ENCODE measurements around the gene LAPTM5. TPM values are rescaled to one million over a fixed set of nuclear protein-coding genes. Genes with fewer than 3 reads are reported as not detected.
"Not testable (repeated sequence)": the region's sequence is repeated elsewhere in the genome, so short reads cannot be mapped to it uniquely, and the experiment has no call there.

LAPTM5 gene
- total RNA-seq, 1 experiment from 2014 or later: not detected

- DNase-seq (ENCODE audit: extremely low read depth, low read depth): no peak
These were observed 54.8 kb downstream of the LAPTM5 start for GRCh38 chr1:30702823-30703222.

- DNase-seq (ENCODE audit: extremely low read depth, low read depth): no peak
These were observed 56.3 kb downstream of the LAPTM5 start for GRCh38 chr1:30701258-30701633.

GRCh38 chr1:30700528-30701257 lies 56.9 kb downstream of the LAPTM5 start:
- DNase-seq (ENCODE audit: extremely low read depth, low read depth): no peak

GRCh38 chr1:30699762-30700161 lies 57.8 kb downstream of the LAPTM5 start:
- no peak for DNase-seq (ENCODE audit: extremely low read depth, low read depth)

- no peak for DNase-seq (ENCODE audit: extremely low read depth, low read depth)
These were observed 59.1 kb downstream of the LAPTM5 start for GRCh38 chr1:30698401-30698981.

- DNase-seq (ENCODE audit: extremely low read depth, low read depth): no peak
These were observed 59.8 kb downstream of the LAPTM5 start for GRCh38 chr1:30697571-30698376.

GRCh38 chr1:30696831-30697230 lies 60.7 kb downstream of the LAPTM5 start:
- DNase-seq (ENCODE audit: extremely low read depth, low read depth): no peak

GRCh38 chr1:30695439-30695841 lies 62.1 kb downstream of the LAPTM5 start:
- no peak for DNase-seq (ENCODE audit: extremely low read depth, low read depth)

GRCh38 chr1:30694280-30695175 lies 63.0 kb downstream of the LAPTM5 start:
- no peak for DNase-seq (ENCODE audit: extremely low read depth, low read depth)

- no peak for DNase-seq (ENCODE audit: extremely low read depth, low read depth)
These were observed 63.8 kb downstream of the LAPTM5 start for GRCh38 chr1:30693822-30694221.

GRCh38 chr1:30693366-30693765 lies 64.2 kb downstream of the LAPTM5 start:
- DNase-seq (ENCODE audit: extremely low read depth, low read depth): no peak

GRCh38 chr1:30692948-30693301 lies 64.6 kb downstream of the LAPTM5 start:
- no peak for DNase-seq (ENCODE audit: extremely low read depth, low read depth)

- no peak for DNase-seq (ENCODE audit: extremely low read depth, low read depth)
These were observed 65.2 kb downstream of the LAPTM5 start for GRCh38 chr1:30692201-30692947.

- no peak for DNase-seq (ENCODE audit: extremely low read depth, low read depth)
These were observed 66.1 kb downstream of the LAPTM5 start for GRCh38 chr1:30691480-30691879.

GRCh38 chr1:30689901-30690645 lies 67.5 kb downstream of the LAPTM5 start:
- DNase-seq (ENCODE audit: extremely low read depth, low read depth): no peak

- DNase-seq (ENCODE audit: extremely low read depth, low read depth): no peak
These were observed 68.4 kb downstream of the LAPTM5 start for GRCh38 chr1:30688920-30689794.

- not testable (repeated sequence) for DNase-seq (ENCODE audit: extremely low read depth, low read depth)
These were observed 69.1 kb downstream of the LAPTM5 start for GRCh38 chr1:30688516-30688915.

GRCh38 chr1:30687886-30688285 lies 69.7 kb downstream of the LAPTM5 start:
- DNase-seq (ENCODE audit: extremely low read depth, low read depth): no peak

Measured in NCI-H460 (cell line).